ENCODE data around the gene JRKL. TPM values are rescaled to one million over a fixed set of nuclear protein-coding genes. Genes with fewer than 3 reads are reported as not detected.

JRKL gene
- 3.8 to 7.3 TPM (median 6.0 TPM) in 5 replicates for total RNA-seq (2022; extraction: Qiagen RNA extraction; ENCODE audit: low read depth)

DNA sequence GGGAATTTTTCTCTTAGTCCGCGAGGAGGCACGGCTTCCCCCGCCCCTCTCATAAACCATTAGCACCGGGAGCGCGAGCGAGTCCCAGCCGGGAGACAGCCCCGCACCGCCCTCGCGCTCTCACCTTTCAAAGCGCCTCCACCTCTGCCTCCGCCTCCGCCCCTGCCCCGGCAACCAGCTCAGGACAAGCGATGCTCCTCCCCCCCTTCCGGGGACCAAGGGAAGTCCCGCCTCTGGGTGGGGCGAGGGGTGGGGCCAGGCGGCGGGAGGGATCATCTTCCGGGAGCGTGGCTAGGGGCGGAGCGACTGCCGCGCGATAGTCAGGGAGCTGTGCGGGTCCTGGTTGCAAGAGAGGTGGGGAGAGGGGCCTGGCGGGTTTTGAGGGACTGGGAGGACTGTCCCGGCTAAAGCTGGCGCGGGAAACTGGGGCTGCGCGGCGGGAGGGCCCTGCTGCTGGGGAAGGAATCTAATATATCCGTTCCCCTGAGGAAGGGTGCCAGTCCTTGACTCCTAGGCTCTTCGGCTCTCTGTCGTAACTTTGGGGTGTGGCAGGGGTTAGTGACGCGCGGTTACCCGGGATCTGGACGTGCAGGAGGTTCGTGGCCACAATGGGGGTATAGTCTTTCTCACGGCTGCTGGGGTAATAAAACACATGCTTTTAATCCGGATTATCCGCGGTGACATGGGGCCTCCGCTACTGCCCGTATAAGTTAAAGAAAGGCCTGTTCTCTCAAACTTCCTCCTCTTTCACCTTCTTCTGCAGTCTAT lies at the start of gene JRKL, which contains the start of gene CCDC82:
Gene JRKL (plus strand): TSS at position 294 of the 768 bp plus-strand sequence. CDS start 637 bp downstream, outside the sequence.
Gene CCDC82 (minus strand): TSS at position 193 of the 768 bp plus-strand sequence. CDS start 5,165 bp downstream, outside the sequence.

DNA sequence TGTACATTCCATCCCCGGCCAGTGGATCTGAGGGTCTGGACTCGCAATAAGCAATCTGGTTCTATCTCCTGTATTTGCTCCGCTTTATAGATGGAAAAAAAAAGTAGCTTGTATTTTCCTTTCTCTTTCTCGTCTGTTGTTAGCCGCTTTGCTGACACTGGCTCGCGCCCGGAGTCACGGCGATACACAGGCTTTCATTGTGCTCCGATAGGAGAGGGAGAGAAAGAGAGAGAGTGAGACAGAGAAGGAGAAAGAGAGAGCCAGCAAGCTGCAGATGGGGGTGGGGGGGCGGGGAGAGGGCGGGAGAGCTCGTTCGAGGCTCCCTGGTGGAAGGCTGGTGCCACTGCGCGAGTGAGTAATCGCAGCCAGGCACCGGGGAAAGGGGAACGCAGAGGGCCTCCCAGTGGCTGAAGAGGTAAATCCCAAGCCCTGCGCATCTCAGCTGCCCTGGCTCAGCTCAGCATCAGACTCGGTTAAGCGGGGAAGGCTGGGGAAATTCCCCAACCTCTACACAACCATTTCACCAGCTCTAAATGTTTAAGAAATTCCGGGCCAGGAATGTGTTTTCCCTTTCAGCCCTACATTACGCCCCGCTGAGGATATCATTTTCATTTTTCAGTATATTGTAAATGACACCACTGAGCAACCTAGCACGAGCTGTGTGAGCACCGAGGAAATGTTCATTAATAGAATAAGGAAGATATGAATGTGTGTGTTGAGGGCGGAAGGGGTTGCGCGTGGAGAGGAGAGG lies 46.7 kb upstream of the JRKL start, which contains the start of gene MAML2:
Gene MAML2 (minus strand): TSS at position 235 of the 751 bp plus-strand sequence. CDS start 1,300 bp downstream, outside the sequence.

Other genes with a start within 250 kb of the JRKL start
- gene MAML2, start 46.8 kb upstream of the JRKL start, total RNA-seq (2022; extraction: Qiagen RNA extraction; ENCODE audit: low read depth) = 2.1 to 3.8 TPM (median 3.4 TPM) in 5 replicates
- gene CCDC82, start 101 bp upstream of the JRKL start, total RNA-seq (2022; extraction: Qiagen RNA extraction; ENCODE audit: low read depth) = 15.1 to 24.0 TPM (median 19.2 TPM) in 5 replicates

Data from A549 treated with ZK216348 at 1 μM for 4 hours (cell line).